HG03520 (cell line): ENCODE measurements around the gene BFSP1.

ENCODE experiments used
- ATAC-seq: cut with Tn5 transposase; IDR thresholded peaks from one replicate; pipeline ENCODE4 v1.9.1; 2021; ENCODE audit warnings: mild to moderate bottlenecking, moderate library complexity; ENCODE audit not compliant: unreplicated experiment

Gene BFSP1

DNA sequence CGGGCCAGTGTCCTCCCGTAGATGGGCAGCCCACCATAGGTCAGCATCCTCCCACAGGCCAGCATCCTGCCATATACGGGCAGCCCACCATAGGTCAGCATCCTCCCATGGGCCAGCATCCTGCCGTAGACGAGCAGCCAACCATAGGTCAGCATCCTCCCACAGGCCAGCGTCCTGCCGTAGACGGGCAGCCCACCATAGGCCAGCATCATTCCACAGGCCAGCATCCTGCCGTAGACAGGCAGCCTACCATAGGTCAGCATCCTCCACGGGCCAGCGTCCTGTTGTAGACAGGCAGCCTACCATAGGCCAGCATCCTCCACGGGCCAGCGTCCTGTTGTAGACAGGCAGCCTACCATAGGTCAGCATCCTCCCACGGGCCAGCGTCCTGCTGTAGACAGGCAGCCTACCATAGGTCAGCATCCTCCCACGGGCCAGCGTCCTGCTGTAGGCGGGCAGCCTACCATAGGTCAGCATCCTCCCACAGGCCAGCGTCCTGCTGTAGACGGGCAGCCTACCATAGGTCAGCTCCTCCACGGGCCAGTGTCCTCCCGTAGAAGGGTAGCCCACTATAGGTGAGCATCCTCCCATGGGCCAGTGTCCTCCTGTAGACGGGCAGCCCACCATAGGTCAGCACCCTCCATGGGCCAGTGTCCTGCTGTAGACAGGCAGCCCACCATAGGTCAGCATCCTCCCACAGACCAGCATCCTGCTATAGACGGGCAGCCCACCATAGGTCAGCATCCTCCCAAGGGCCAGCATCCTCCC lies 62.9 kb downstream of the BFSP1 start:
- no peak for ATAC-seq

DNA sequence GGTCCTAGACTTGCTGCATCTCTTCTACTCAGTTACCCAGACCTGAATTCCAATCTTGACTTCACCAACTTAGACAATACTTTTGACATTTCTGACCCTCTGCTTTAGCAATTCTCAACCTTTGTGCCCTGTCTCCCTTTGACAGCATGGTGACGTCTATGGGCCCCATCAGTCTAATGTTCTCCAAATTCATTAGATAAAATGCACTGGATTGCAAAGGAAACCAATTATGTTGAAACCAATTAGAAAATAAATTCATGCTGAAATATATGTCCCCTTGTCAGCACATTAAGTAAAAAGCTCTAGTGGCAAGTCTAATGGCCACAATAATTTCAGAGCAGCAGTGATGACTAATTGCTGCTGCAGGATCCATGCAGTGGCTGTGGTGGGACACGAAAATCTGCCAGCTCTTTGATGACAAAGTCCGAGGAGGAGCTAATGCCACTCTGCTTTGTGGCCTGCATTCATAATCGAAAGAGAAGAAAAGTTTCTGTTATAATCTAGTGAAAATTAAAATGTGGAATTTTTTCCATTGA lies 64.0 kb downstream of the BFSP1 start:
- ATAC-seq = no peak

DNA sequence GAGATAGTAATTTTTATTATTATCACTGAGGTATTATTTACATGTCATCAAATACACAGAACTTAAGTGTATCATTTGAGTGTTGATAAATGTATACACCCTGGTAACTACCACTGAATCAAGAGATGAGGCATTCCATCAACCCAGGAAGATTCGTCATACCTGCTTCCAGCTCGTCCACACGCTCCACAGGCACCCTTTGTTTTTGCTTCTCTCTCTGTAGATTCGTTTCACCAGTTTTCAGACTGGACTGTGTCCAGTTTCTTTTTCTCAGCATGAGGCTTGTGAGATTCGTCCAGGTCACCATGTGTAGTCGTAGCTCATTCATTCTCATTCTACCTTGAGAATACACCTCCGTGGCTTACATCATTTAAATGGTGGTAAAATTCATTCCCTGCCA lies 64.5 kb downstream of the BFSP1 start:
- ATAC-seq = no peak

DNA sequence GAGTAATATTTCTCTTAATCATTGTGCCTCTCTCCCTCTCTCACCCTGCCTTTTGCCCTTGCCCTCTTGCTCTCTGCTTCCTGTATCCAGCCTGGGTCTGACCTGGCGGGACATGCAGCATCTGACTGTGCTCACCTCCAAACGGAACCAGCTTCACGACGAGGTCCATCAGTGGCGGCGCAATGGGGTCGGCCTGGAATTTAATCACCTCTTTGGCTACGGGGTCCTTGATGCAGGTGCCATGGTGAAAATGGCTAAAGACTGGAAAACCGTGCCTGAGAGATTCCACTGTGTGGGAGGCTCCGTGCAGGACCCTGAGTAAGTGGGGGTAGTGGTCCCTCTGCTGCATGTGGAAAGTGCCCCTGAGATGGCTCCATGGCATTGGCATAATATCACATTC lies 65.9 kb downstream of the BFSP1 start:
- no peak for ATAC-seq

DNA sequence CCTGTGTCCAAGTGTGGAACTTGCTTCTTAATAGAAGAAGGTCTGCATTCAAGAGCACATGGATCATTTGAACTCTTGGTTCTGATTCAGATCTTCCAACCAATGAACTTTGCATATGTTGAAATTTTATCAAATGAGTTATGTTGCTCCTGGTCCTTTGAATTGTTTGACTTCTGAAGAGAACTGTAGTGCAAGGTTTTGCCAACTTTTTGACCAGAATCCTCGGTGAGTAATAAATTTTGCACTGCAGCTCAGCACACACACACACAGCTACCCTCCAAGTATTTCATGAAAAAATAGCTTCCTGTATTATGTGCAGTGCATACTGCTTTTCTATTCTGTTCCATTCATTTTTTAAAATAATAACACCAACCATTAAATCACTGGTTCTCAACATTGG lies 67.5 kb downstream of the BFSP1 start:
- no peak for ATAC-seq

DNA sequence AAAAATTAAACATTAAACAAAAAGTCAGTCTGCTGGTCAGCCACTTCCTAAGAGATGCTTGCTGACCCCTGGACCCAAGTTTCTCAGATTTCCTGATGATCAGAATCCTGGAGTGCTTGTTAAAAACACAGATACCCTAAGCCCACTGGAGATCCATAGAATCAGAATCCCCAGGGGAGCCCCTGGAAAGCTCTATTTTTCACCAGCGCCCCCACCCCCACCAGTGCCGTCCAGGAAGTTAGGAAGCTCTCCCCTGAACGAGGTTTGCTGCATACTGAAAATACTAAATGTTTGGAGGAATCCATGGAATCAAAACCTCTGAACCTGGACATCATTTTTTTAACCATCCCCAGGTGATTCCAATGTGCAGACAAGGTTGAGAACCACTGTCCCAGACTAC lies 69.2 kb downstream of the BFSP1 start:
- no peak for ATAC-seq

DNA sequence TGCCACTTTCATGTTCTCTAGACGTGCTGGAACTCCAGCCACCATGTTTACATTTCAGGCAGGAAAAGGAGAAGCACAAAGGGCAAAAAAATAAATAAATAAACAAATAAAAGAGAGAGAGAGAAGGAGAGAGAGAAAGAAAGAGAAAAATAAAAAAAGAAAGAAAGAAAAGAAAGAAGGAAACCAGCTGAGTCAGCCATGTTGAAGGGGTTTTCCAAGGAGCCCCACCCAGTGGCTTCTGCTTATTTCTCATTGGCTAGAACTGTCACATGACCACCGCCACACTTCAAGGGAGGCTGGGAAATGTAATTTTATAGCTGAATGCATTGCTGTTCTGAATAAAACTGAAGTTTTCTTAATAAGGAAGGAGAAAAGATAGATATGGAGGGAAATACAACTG lies 71.1 kb downstream of the BFSP1 start:
- ATAC-seq = no peak

DNA sequence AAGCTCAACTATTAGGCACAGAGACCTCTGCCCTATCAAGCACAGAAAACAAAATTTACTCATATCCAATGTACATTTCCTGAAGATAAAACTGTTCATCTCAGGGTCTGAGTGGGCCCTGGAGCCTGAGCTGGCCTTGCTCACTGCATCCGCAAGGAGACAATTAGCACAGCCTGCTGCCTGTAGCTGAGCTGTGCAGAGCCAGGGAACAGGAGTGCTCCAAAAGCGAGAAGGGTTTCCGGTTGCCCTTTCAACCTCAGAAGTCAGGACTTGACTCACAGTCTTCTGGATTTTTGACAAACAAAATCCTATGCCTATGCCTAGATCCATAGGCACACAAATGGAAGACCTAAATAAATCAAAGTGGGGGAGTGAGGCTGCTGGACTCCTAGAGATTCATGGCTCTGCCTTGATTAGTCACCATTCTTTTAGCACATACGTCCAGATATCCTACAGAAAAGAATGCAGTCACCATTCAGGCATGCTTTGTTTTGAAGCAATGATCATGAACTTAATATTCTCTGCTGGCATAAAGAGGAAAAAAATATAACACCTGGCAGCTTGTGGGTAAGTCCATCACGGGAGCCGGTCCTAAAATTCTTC lies 73.5 kb downstream of the BFSP1 start:
- no peak for ATAC-seq

DNA sequence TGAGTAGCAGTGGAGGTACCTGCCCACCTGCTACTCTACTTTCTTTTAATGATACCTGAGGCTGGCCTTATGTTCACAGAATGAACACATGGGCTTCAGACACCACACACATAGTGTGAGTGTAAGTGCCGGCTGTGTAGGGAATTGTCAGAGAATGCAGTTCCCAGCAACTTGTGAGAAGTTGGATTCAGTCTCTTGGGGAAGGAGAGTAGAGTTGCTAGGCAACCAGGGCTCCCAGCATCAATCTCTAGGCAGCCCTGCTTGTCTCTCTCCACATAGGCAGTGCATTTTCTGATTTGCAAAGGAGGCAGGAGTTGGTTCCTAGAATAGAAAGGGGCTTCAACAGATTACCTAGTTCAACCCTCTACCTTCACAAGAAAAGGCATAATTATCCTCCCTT lies 74.1 kb downstream of the BFSP1 start:
- ATAC-seq = no peak

DNA sequence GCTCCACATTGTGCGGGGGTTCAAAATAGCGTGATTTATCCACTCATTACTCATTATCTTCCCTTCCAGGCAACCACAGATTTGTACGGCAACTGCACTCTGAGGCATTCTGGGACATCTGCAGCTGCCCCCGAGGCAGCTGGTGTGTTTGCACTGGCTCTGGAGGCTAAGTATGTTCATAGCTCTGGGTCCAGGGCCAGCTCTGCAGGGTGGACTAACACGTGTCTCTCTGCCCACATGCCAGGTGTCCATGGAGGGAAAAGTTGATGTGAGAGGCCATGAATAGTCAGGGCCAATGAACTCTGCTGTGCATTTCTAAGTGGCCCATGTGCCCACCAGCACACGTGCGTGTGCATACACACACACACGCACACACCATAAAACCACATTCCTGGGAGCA lies 74.9 kb downstream of the BFSP1 start:
- no peak for ATAC-seq

DNA sequence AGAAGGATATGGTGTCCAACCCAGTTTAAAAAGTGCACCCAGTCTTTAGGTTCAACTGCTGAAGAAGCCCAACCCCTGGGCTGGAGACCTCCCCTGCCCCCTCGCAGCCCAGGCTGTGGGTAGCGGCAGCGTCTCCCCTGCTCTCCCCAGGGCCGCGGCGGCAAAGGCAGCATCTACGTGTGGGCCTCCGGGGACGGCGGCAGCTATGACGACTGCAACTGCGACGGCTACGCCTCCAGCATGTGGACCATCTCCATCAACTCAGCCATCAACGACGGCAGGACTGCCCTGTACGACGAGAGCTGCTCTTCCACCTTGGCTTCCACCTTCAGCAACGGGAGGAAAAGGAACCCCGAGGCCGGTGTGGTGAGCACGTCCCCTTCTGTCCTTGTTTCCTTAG lies 77.6 kb downstream of the BFSP1 start:
- no peak for ATAC-seq

DNA sequence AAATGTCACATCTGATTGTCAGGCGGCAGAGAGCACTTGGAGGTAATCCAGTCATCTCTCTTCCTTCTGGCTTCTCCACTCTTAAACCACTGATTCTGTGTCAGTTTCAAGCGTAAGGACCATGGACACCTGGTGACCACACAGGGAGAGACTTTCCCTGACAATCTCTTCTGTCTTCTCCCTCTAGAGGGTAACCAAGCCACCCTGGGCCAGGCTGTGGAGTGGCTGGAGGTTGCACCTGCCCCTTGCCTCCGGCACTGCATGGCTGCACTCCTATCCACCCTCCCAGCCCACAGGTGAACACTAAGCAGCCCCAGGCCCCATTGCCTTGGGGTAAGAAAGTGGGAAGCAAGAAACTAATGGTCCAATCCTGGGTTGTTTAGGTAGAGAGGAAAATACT lies 78.7 kb downstream of the BFSP1 start:
- ATAC-seq = no peak

DNA sequence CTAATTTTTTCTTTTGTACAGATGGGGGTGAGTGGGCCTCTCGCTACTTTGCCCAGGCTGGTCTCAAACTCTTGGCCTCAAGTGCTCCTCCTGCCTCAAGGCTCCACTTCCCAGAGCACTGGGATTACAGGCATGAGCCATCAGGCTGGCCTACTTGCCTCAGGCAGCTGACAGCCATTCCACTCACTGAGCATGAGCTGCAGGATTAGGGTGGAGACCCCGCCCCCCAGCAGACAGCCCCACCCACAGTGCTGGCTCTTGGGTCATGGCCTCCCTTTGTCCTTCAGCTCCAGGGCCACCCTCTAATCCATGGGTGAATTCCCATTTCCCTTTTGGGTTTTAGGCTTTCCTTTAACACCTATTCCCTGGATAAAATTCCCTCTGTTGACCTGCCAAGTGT lies 82.1 kb downstream of the BFSP1 start:
- no peak for ATAC-seq

DNA sequence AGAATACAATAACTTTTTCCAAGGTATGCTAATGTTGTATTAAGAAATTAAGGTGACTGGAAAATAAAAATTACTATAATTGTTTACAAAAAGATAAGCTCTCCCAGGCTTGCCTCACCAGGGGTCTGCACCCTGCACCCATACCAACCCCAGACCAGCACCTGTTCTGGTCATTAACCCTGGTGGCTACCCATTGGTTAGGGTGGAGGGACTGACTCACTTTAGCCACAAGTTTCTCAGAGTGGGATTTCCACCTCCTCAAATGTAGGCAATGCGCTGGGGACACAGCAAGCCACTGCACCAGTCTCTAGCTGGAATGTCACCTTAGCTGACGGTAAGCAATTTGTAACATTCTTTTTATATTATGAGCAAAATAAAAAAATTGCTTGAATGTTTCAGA lies 83.1 kb downstream of the BFSP1 start:
- no peak for ATAC-seq

DNA sequence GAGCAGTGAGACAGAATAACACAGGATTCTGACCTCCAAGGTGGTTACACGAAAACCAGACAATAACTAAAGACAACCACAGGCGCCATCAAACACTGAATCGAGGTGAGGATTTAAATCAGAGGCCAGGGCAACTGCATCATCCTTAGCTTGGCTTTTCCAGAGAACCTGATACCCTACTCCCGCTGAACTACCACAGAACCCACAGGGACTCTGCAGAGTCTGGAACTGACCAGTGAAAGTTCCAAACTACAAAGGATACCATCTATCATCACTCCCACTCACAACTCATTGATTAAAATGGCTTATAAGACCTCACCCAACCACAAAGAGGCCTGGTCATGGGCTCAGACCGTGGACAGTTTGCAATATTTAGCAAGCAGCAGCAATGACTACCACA lies 85.0 kb downstream of the BFSP1 start:
- ATAC-seq = no peak

DNA sequence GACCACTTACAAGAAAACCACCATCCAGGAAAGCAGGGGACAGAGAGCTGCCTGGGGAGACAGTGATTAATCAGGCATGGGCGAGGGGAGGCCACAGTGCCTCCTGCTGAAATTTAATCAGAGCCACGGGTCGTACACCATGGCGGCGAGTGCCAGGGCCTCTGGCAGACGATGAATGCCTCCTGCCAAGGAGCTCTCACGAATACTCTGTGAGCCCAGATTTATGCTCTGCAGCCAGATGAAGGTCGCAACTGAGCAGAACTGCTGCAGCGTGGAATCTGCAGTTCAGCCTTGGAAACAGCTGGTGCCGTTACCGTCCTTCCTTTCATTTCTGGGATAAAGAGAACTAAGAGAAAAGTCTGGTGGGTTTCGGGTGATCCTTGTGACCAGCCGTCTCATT lies 85.6 kb downstream of the BFSP1 start:
- no peak for ATAC-seq

DNA sequence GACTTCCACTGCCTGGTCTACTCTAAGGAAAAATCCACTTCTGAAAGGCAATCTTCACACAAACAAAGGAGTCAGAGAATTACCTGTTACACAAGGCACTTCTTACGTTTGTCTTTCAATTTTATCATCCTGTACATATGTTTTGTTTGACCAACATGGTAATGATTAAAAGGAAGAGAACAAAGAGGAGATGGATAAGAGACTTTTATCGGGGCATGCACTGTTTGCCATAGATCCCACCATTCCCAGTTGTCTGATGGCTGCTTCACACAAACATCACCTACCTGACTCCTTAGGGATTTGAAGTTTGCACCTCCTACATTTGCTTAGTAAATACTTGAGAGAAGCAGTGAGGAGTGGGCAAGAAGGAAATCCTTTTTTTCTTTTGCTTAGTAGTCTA lies 87.1 kb downstream of the BFSP1 start:
- no peak for ATAC-seq
